Right lobe of liver (tissue), 4 donors: Measurements from ENCODE around the gene MTRFR.

Experiments
- POLR2A ChIP-seq: fragments of 450-650 bp; IDR thresholded peaks from one replicate; pipeline ENCODE4 v1.6.1; 2017; ENCODE audit warnings: antibody characterized with exemption, mild to moderate bottlenecking
- TF ChIP-seq, protein P1 (sequence below), 4 donors: fragments of 200-600 bp in 3 of 4; fragments of 450-650 bp in 1 of 4; IDR thresholded peaks; one replicate each; pipeline versions ENCODE4 v1.5.1 to v1.8.0; 2016 to 2022; ENCODE audit warnings: antibody characterized with exemption in 4 of 4, mild to moderate bottlenecking in 2 of 4
- donor health status: DM: no; HTN: no; CAD: no.
- donor health status: DM: no; HTN: no; CAD: no.
- donor health status: DM: no; HTN: yes; CAD: no.

DNA sequence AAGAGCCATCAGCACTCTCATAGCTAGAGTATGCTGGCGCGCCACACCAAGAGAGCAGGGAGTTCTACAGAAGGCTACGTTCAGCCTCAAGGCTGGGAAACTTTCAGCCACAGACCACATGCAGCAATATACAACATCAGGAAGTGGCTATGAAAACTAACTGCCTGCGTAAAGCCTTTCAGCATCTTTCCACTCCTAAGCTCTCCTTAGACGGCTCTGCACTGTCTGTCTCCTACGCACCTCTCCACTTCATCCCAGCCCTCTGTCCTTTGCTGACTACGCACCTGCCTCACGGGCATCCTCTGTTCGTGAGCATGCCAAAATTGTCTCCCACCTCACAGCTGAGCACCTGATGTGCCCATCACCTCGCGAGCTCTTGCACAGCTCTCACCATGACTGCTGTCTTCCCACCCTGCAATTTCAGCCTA is 10.0 kb upstream of the MTRFR start:
- TF ChIP-seq POLR2A = no peak
- TF ChIP-seq, protein P1, sequence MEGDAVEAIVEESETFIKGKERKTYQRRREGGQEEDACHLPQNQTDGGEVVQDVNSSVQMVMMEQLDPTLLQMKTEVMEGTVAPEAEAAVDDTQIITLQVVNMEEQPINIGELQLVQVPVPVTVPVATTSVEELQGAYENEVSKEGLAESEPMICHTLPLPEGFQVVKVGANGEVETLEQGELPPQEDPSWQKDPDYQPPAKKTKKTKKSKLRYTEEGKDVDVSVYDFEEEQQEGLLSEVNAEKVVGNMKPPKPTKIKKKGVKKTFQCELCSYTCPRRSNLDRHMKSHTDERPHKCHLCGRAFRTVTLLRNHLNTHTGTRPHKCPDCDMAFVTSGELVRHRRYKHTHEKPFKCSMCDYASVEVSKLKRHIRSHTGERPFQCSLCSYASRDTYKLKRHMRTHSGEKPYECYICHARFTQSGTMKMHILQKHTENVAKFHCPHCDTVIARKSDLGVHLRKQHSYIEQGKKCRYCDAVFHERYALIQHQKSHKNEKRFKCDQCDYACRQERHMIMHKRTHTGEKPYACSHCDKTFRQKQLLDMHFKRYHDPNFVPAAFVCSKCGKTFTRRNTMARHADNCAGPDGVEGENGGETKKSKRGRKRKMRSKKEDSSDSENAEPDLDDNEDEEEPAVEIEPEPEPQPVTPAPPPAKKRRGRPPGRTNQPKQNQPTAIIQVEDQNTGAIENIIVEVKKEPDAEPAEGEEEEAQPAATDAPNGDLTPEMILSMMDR (IDR thresholded peaks at IDR 0.05) = no peak
